ENCODE results near the gene ABCC1.
"Not testable (repeated sequence)": the region's sequence is repeated elsewhere in the genome, so short reads cannot be mapped to it uniquely, and the experiment has no call there.

ABCC1 gene

GRCh38 chr16:16159662-16160061, 210.2 kb downstream of the ABCC1 start:
- DNase-seq = no peak
- ATAC-seq = no peak

GRCh38 chr16:16161319-16161718, 211.9 kb downstream of the ABCC1 start:
- DNase-seq = no peak
- ATAC-seq = no peak

GRCh38 chr16:16161840-16162239, 212.4 kb downstream of the ABCC1 start:
- not testable (repeated sequence) for ATAC-seq, DNase-seq

GRCh38 chr16:16162591-16162990, 213.2 kb downstream of the ABCC1 start:
- no peak for ATAC-seq
- DNase-seq = no peak

- ATAC-seq (no peak), DNase-seq (no peak)
These were observed 213.7 kb downstream of the ABCC1 start for GRCh38 chr16:16163109-16163508.

GRCh38 chr16:16163571-16163970, 214.2 kb downstream of the ABCC1 start:
- no peak for ATAC-seq

GRCh38 chr16:16164243-16164642, 214.8 kb downstream of the ABCC1 start:
- no peak for DNase-seq
- no peak for ATAC-seq

More at GRCh38 chr16:16163571-16163970, 214.2 kb downstream of the ABCC1 start:
- no peak for DNase-seq

- ATAC-seq = no peak
- no peak for DNase-seq
These were observed 216.7 kb downstream of the ABCC1 start for GRCh38 chr16:16166085-16166484.

- ATAC-seq (no peak), DNase-seq (no peak)
These were observed 217.5 kb downstream of the ABCC1 start for GRCh38 chr16:16166949-16167348.

GRCh38 chr16:16167927-16168326, 218.5 kb downstream of the ABCC1 start:
- ATAC-seq (no peak), DNase-seq (no peak)

GRCh38 chr16:16168431-16168830, 219.0 kb downstream of the ABCC1 start:
- DNase-seq (no peak), ATAC-seq (no peak)

- DNase-seq = no peak
- ATAC-seq = no peak
These were observed 220.2 kb downstream of the ABCC1 start for GRCh38 chr16:16169615-16170014.

GRCh38 chr16:16171332-16171919, 222.0 kb downstream of the ABCC1 start:
- ATAC-seq (no peak), DNase-seq (no peak)

- ATAC-seq = no peak
- DNase-seq = no peak
These were observed 223.6 kb downstream of the ABCC1 start for GRCh38 chr16:16172991-16173390.

GRCh38 chr16:16175296-16175695, 225.9 kb downstream of the ABCC1 start:
- no peak for DNase-seq
- no peak for ATAC-seq

- no peak for ATAC-seq
- DNase-seq = no peak
These were observed 226.9 kb downstream of the ABCC1 start for GRCh38 chr16:16176328-16176727.

- ATAC-seq (no peak), DNase-seq (no peak)
These were observed 229.2 kb downstream of the ABCC1 start for GRCh38 chr16:16178455-16179162.

- not testable (repeated sequence) for DNase-seq, ATAC-seq
These were observed 232.3 kb downstream of the ABCC1 start for GRCh38 chr16:16181748-16182147.

GRCh38 chr16:16182918-16183317, 233.5 kb downstream of the ABCC1 start:
- no peak for DNase-seq
- no peak for ATAC-seq

GRCh38 chr16:16183562-16183961, 234.1 kb downstream of the ABCC1 start:
- ATAC-seq = no peak
- DNase-seq = peak; percentile 9

- ATAC-seq (no peak), DNase-seq (no peak)
These were observed 235.2 kb downstream of the ABCC1 start for GRCh38 chr16:16184594-16184993.

GRCh38 chr16:16185095-16185494, 235.7 kb downstream of the ABCC1 start:
- ATAC-seq (no peak), DNase-seq (no peak)

GRCh38 chr16:16186820-16187219, 237.4 kb downstream of the ABCC1 start:
- DNase-seq (no peak), ATAC-seq (no peak)

GRCh38 chr16:16188827-16189226, 239.4 kb downstream of the ABCC1 start:
- DNase-seq (no peak), ATAC-seq (no peak)
